K562 (cell line): ENCODE results near the gene HEBP2.

ENCODE experiments used
- BHLHE40 ChIP-seq: IDR thresholded peaks from 2 replicates; pipeline ENCODE4 v1.6.1; 2011; ENCODE audit warnings: low read length, improper control_type of control experiment
- BMI1 ChIP-seq: fragments of 150-350 bp; IDR thresholded peaks from 2 replicates; pipeline ENCODE4 v1.6.1; 2014; ENCODE audit warnings: low read length
- CHD2 ChIP-seq: IDR thresholded peaks from 2 replicates; pipeline ENCODE4 v1.6.1; 2011; ENCODE audit warnings: low read depth, low read length
- CTCF ChIP-seq, 3 experiments: IDR thresholded peaks in 2 of 3; conservative IDR thresholded peaks in 1 of 3; 2 replicates each; pipeline ENCODE4 v1.5.1; 2011 to 2012; ENCODE audit warnings: low read length in 3 of 3, mild to moderate bottlenecking in 3 of 3, control low read depth in 2 of 3, improper control_type of control experiment in 1 of 3, inconsistent platforms in 1 of 3, low read depth in 1 of 3, mixed read lengths in 1 of 3, moderate library complexity in 1 of 3; ENCODE audit not compliant: insufficient read depth in 2 of 3
- GTF2F1 ChIP-seq: IDR thresholded peaks from 2 replicates; pipeline ENCODE4 v1.6.1; 2011; ENCODE audit warnings: low read depth, low read length, improper control_type of control experiment
- HMG20A ChIP-seq: fragments of 450-650 bp; formaldehyde crosslinking; conservative IDR thresholded peaks from 2 replicates; pipeline ENCODE4 v1.4.0; 2020; ENCODE audit warnings: mild to moderate bottlenecking, mixed read lengths
- NCOR1 ChIP-seq: fragments of 450-650 bp; IDR thresholded peaks from 2 replicates; pipeline ENCODE4 v1.6.1; 2016; ENCODE audit warnings: mild to moderate bottlenecking, moderate library complexity
- POLR2AphosphoS5 ChIP-seq: IDR thresholded peaks from 2 replicates; pipeline ENCODE4 v1.6.1; 2011; ENCODE audit warnings: mild to moderate bottlenecking, low read depth, low read length, moderate library complexity; ENCODE audit not compliant: control insufficient read depth, insufficient read depth
- PRPF4 ChIP-seq: fragments of 200-400 bp; formaldehyde crosslinking; IDR thresholded peaks from one replicate; pipeline ENCODE4 v1.6.1; 2017; ENCODE audit warnings: low read length, low read depth, mild to moderate bottlenecking; ENCODE audit not compliant: insufficient read depth, poor library complexity, severe bottlenecking
- USF2 ChIP-seq: sonication (generic); formaldehyde crosslinking; IDR thresholded peaks from 2 replicates; pipeline ENCODE4 v1.5.0; 2020; ENCODE audit warnings: missing genetic modification reagents
- ZBTB34 ChIP-seq: fragments of 250-450 bp; sonication (Bioruptor Pico); IDR thresholded peaks from 2 replicates; pipeline ENCODE4 v1.8.0; 2021; ENCODE audit warnings: mild to moderate bottlenecking, moderate library complexity
- ZEB2 ChIP-seq: fragments of 450-650 bp; IDR thresholded peaks from 2 replicates; pipeline ENCODE4 v1.6.1; 2016
- TF ChIP-seq, protein P1 (sequence below), 2 experiments: fragments of 200-800 bp in 1 of 2; sonication (Bioruptor generic) in 1 of 2; sonication (generic) in 1 of 2; formaldehyde crosslinking in 1 of 2; IDR thresholded peaks in 1 of 2; conservative IDR thresholded peaks in 1 of 2; 2 replicates each; pipeline versions ENCODE4 v1.5.0 to v1.6.1; 2016 to 2020; ENCODE audit warnings: missing compliant biosample characterization in 1 of 2, missing genetic modification characterization in 1 of 2, missing genetic modification reagents in 1 of 2

GRCh38 chr6:138450445-138450844 lies 46.4 kb downstream of the HEBP2 start:
- TF ChIP-seq CTCF (IDR thresholded peaks at IDR 0.05 in 2 of 3, conservative IDR thresholded peaks at IDR 0.05 in 1 of 3; ENCODE audit: insufficient read depth in 2 of 3, low read depth in 1 of 3, low read length in 3 of 3) (no peak), USF2 (CRISPR knock-in tag) (no peak), ZEB2 (no peak), BHLHE40 (no peak), ZBTB34 (CRISPR knock-in tag) (no peak), PRPF4 (no peak), HMG20A (CRISPR knock-in tag) (no peak), BMI1 (no peak), POLR2AphosphoS5 (no peak), CHD2 (no peak), NCOR1 (no peak), GTF2F1 (no peak)
- TF ChIP-seq, protein P1, sequence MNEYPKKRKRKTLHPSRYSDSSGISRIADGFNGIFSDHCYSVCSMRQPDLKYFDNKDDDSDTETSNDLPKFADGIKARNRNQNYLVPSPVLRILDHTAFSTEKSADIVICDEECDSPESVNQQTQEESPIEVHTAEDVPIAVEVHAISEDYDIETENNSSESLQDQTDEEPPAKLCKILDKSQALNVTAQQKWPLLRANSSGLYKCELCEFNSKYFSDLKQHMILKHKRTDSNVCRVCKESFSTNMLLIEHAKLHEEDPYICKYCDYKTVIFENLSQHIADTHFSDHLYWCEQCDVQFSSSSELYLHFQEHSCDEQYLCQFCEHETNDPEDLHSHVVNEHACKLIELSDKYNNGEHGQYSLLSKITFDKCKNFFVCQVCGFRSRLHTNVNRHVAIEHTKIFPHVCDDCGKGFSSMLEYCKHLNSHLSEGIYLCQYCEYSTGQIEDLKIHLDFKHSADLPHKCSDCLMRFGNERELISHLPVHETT (CRISPR knock-in tag; conservative IDR thresholded peaks at IDR 0.05 in 1 of 2, IDR thresholded peaks at IDR 0.05 in 1 of 2), result no peak
